ENCODE data around the gene RPLP1. TPM values are rescaled to one million over a fixed set of nuclear protein-coding genes. Genes with fewer than 3 reads are reported as not detected.
A peak's percentile ranks its signal among the peaks of the same experiment; 100 is the strongest.

Gene RPLP1
- total and polyA plus RNA-seq, 9 of the 15 experiments (the other 6 are each of a cell fraction or from before 2014, with no cell fraction given): 76.3 to 3,053 (median 847) TPM

DNA sequence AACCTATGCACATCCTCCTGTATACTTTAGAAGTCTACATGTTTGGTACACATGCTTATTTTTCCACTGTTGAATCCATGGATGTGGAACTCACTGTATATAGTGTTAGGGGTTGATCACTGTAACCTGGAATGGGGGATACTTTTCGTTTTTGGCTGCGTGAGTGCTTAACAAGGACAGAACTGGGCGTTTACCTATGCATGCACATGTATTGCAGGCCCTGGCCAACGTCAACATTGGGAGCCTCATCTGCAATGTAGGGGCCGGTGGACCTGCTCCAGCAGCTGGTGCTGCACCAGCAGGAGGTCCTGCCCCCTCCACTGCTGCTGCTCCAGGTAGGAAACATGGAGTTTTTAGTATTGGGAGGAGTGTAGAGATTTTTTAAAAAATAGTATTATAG, 2.3 kb downstream of the RPLP1 start (continued):
- peak; percentile 55 for TF ChIP-seq POLR2AphosphoS5 (IDR thresholded peaks at IDR 0.05; ENCODE audit: control insufficient read depth, insufficient read depth, low read depth, low read length)
- TF ChIP-seq ZNF354B (CRISPR knock-in tag; IDR thresholded peaks at IDR 0.05): no peak
- TF ChIP-seq, protein P1, sequence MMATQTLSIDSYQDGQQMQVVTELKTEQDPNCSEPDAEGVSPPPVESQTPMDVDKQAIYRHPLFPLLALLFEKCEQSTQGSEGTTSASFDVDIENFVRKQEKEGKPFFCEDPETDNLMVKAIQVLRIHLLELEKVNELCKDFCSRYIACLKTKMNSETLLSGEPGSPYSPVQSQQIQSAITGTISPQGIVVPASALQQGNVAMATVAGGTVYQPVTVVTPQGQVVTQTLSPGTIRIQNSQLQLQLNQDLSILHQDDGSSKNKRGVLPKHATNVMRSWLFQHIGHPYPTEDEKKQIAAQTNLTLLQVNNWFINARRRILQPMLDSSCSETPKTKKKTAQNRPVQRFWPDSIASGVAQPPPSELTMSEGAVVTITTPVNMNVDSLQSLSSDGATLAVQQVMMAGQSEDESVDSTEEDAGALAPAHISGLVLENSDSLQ (IDR thresholded peaks at IDR 0.05): no peak

DNA sequence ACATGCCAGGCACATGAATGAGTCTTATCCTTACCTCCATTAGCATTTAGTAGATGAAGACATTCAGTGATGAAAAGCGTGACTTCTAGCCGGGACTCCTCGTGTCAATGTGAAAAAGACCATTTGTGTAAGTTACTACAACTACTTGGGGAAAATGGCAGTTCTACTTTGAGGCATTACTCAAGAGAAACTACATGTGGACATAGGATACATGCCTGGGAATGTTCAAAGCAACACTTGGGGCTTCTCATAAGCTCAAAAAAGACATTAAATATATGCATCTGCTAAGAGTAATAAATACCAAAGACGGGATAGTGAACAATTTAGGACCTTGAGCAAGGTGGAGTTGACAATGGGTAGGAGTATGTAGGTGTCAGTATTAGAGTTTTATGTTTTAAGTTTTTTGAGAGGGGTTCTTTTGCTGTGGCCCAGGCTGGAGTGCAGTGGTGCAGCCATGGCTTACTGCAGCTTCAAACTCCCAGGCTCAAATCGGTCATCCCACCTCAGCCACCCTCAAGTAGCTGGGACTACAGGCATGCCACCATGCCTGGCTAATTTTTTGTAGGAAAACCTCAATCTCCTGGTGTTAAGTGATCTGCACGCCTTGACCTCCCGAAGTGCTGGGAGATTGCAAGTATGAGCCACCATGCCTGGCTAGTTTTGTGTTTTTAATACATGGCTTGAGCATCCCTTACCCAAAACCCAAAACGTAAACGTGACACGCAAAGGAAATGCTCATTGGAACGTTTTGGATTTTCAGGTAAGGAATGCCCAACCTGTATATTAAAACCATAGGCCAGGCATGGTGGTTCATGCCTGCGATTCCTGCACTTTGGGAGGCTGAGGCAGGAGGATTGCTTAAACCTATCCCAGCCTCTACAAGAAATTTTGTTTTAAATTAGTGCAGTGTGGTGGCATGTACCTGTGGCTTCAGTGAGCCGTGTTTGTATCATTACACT, 3.9 kb downstream of the RPLP1 start:
- peaks cover 8 to 16% of the 10 kb centered on the region in 2 experiments; a peak in 4 of 5 replicates for H3K4me1 ChIP-seq (replicated peaks in 1 of 2; ENCODE audit: control insufficient read depth in 2 of 2, insufficient read depth in 2 of 2, low read length in 2 of 2)
- ATAC-seq (no peak), FAIRE-seq (no peak), DNase-seq (ENCODE audit: extremely low read depth in 1 of 4, low spot score in 3 of 4) (peak in 1 of 4 experiments; percentile 33)
- BruUV-seq (replicated peaks): no TSS peak
- H3K27ac ChIP-seq (ENCODE audit: extremely low read depth, low read depth, low read length): peak overlapping the region; percentile 18; the same call in 1 of the 3 replicates
- in situ Hi-C loops (cut with MboI): no loop called here
- no peak overlapping the region for H3K4me2 ChIP-seq (ENCODE audit: insufficient read depth, low read length)
- peaks cover 5% of the 10 kb centered on the region for H3K9me1 ChIP-seq (ENCODE audit: control insufficient read depth, insufficient read depth, low read length)
- H3K79me2 ChIP-seq (ENCODE audit: control insufficient read depth, insufficient read depth, low read length): peaks cover 50% of the 10 kb centered on the region
- POLR2A ChIA-PET: interaction anchor here (0.6 to 4.3 kb wide), 9 partner anchors 13 to 1023 kb away, joined by 3 to 15 read pairs (median 4); no protein-coding TSS in a partner anchor
- H3K27me3 ChIP-seq (ENCODE audit: control insufficient read depth in 2 of 2, insufficient read depth in 2 of 2, low read length in 2 of 2): no peaks in the 10 kb centered on the region
- peaks cover 45% of the 10 kb centered on the region for H3K36me3 ChIP-seq (ENCODE audit: control insufficient read depth, insufficient read depth, low read length)
- no peaks in the 10 kb centered on the region for H3K9me3 ChIP-seq (replicated peaks; ENCODE audit: control insufficient read depth, insufficient read depth, low read depth, low read length)
- intact Hi-C loops (cut with micrococcal nuclease): no loop called here
- no peak overlapping the region for H3K4me3 ChIP-seq
- CTCF ChIA-PET (ENCODE audit: low intra/inter-chr PET ratio): no interaction called here
- H4K20me1 ChIP-seq (replicated peaks; ENCODE audit: control insufficient read depth, insufficient read depth, low read length): peaks cover 39% of the 10 kb centered on the region
- H3K9ac ChIP-seq (ENCODE audit: insufficient read depth in 1 of 2, low read depth in 2 of 2, low read length in 2 of 2): no peak overlapping the region
- WGBS (ENCODE audit: insufficient coverage, low coverage, missing lambda C conversion rate): 69% methylated on average over 13 of the region's 13 CpGs
- H2AFZ ChIP-seq (ENCODE audit: low read depth, low read length): no peak overlapping the region
- TF ChIP-seq ZNF253 (CRISPR knock-in tag; conservative IDR thresholded peaks at IDR 0.05): 0 out of 2 replicates have a peak, but pooled peaks have one; percentile 13
- TF ChIP-seq CAMTA2 (CRISPR knock-in tag; conservative IDR thresholded peaks at IDR 0.05): 0 out of 2 replicates have a peak, but pooled peaks have one; percentile 31
- peak; percentile 45; the same call in 1 of the 2 replicates for TF ChIP-seq MYNN (IDR thresholded peaks at IDR 0.05)
- no peak for TF ChIP-seq MYNN (CRISPR knock-in tag; IDR thresholded peaks at IDR 0.05)
- TF ChIP-seq ERF (CRISPR knock-in tag; IDR thresholded peaks at IDR 0.05): 0 out of 2 replicates have a peak, but pooled peaks have one; percentile 43
- TF ChIP-seq POLR2H (tag; IDR thresholded peaks at IDR 0.05; ENCODE audit: low read depth): 0 out of 2 replicates have a peak, but pooled peaks have one; percentile 24
- TF ChIP-seq ZNF140 (CRISPR knock-in tag; IDR thresholded peaks at IDR 0.05): no peak
- TF ChIP-seq, protein P2, sequence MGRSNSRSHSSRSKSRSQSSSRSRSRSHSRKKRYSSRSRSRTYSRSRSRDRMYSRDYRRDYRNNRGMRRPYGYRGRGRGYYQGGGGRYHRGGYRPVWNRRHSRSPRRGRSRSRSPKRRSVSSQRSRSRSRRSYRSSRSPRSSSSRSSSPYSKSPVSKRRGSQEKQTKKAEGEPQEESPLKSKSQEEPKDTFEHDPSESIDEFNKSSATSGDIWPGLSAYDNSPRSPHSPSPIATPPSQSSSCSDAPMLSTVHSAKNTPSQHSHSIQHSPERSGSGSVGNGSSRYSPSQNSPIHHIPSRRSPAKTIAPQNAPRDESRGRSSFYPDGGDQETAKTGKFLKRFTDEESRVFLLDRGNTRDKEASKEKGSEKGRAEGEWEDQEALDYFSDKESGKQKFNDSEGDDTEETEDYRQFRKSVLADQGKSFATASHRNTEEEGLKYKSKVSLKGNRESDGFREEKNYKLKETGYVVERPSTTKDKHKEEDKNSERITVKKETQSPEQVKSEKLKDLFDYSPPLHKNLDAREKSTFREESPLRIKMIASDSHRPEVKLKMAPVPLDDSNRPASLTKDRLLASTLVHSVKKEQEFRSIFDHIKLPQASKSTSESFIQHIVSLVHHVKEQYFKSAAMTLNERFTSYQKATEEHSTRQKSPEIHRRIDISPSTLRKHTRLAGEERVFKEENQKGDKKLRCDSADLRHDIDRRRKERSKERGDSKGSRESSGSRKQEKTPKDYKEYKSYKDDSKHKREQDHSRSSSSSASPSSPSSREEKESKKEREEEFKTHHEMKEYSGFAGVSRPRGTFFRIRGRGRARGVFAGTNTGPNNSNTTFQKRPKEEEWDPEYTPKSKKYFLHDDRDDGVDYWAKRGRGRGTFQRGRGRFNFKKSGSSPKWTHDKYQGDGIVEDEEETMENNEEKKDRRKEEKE (IDR thresholded peaks at IDR 0.05; ENCODE audit: borderline replicate concordance in 1 of 2, control insufficient read depth in 1 of 2, low read depth in 2 of 2, low read length in 1 of 2): 0 out of 4 replicates have a peak, but pooled peaks of 1 of the 2 experiments have one; percentile 19
- TF ChIP-seq POLR2G (IDR thresholded peaks at IDR 0.05; ENCODE audit: low read depth, low read length): peak; percentile 10; the same call in 1 of the 2 replicates
- no peak for TF ChIP-seq SMARCA4 (IDR thresholded peaks at IDR 0.05)
- no peak for TF ChIP-seq BHLHE40 (IDR thresholded peaks at IDR 0.05; ENCODE audit: low read length)

Data from K562 (cell line).